Activated naive CD8-positive, alpha-beta T cell (primary cell): ENCODE data around the gene MRGPRF.
A peak's percentile ranks its signal among the peaks of the same experiment; 100 is the strongest.

ENCODE experiments used
- H3K27ac Mint-ChIP-seq: one replicate; pipeline ENCODE4 v1.8.0; 2021; ENCODE audit warnings: mixed read lengths
- H3K27me3 Mint-ChIP-seq: one replicate; pipeline ENCODE4 v1.8.0; 2021; ENCODE audit warnings: mixed read lengths
- H3K36me3 Mint-ChIP-seq: one replicate; pipeline ENCODE4 v1.8.0; 2021; ENCODE audit warnings: mixed read lengths
- H3K4me1 Mint-ChIP-seq: one replicate; pipeline ENCODE4 v1.8.0; 2021; ENCODE audit warnings: low read depth, mixed read lengths
- H3K4me3 Mint-ChIP-seq: one replicate; pipeline ENCODE4 v1.8.0; 2021; ENCODE audit warnings: mild to moderate bottlenecking, mixed read lengths
- H3K9me3 Mint-ChIP-seq: one replicate; pipeline ENCODE4 v1.8.0; 2021; ENCODE audit warnings: low read depth, mixed read lengths

Gene MRGPRF

GRCh38 chr11:69014084-69014851, 1.2 kb upstream of the MRGPRF start:
- Mint-ChIP-seq H3K27me3 (peaks cover 11% of the 10 kb centered on the region), H3K36me3 (no peaks in the 10 kb centered on the region), H3K4me1 (peaks cover 9% of the 10 kb centered on the region), H3K4me3 (no peak overlapping the region), H3K27ac (no peak overlapping the region), H3K9me3 (no peaks in the 10 kb centered on the region)

- H3K9me3 Mint-ChIP-seq, result no peaks in the 10 kb centered on the region
- H3K4me1 Mint-ChIP-seq, result peaks cover 9% of the 10 kb centered on the region
- no peaks in the 10 kb centered on the region for H3K36me3 Mint-ChIP-seq
- no peak overlapping the region for H3K4me3 Mint-ChIP-seq
- peaks cover 11% of the 10 kb centered on the region for H3K27me3 Mint-ChIP-seq
- no peak overlapping the region for H3K27ac Mint-ChIP-seq
Observed at GRCh38 chr11:69012092-69013008, 696 bp downstream of the MRGPRF start.

GRCh38 chr11:69011624-69012091, 1.4 kb downstream of the MRGPRF start:
- no peaks in the 10 kb centered on the region for H3K36me3 Mint-ChIP-seq
- H3K9me3 Mint-ChIP-seq, result no peaks in the 10 kb centered on the region
- H3K4me1 Mint-ChIP-seq, result peaks cover 9% of the 10 kb centered on the region
- peaks cover 11% of the 10 kb centered on the region for H3K27me3 Mint-ChIP-seq
- no peak overlapping the region for H3K27ac Mint-ChIP-seq
- peak overlapping the region; percentile 20 for H3K4me3 Mint-ChIP-seq

- no peak overlapping the region for H3K27ac Mint-ChIP-seq
- H3K4me1 Mint-ChIP-seq, result peaks cover 9% of the 10 kb centered on the region
- H3K4me3 Mint-ChIP-seq, result peak overlapping the region; percentile 20
- no peaks in the 10 kb centered on the region for H3K9me3 Mint-ChIP-seq
- peaks cover 11% of the 10 kb centered on the region for H3K27me3 Mint-ChIP-seq
- no peaks in the 10 kb centered on the region for H3K36me3 Mint-ChIP-seq
Observed at GRCh38 chr11:69010964-69011623, 2.0 kb downstream of the MRGPRF start.

- Mint-ChIP-seq H3K4me1 (peaks cover 9% of the 10 kb centered on the region), H3K36me3 (no peaks in the 10 kb centered on the region), H3K4me3 (no peak overlapping the region), H3K9me3 (no peaks in the 10 kb centered on the region), H3K27ac (no peak overlapping the region), H3K27me3 (peaks cover 11% of the 10 kb centered on the region)
Observed at GRCh38 chr11:69010361-69010891, 2.6 kb downstream of the MRGPRF start.

GRCh38 chr11:69009441-69010211, 3.4 kb downstream of the MRGPRF start:
- H3K27me3 Mint-ChIP-seq, result peaks cover 12% of the 10 kb centered on the region
- H3K9me3 Mint-ChIP-seq, result no peaks in the 10 kb centered on the region
- H3K36me3 Mint-ChIP-seq, result no peaks in the 10 kb centered on the region
- no peak overlapping the region for H3K27ac Mint-ChIP-seq
- no peak overlapping the region for H3K4me3 Mint-ChIP-seq
- peaks cover 9% of the 10 kb centered on the region for H3K4me1 Mint-ChIP-seq

- H3K4me3 Mint-ChIP-seq, result no peak overlapping the region
- H3K9me3 Mint-ChIP-seq, result no peaks in the 10 kb centered on the region
- H3K27me3 Mint-ChIP-seq, result peaks cover 12% of the 10 kb centered on the region
- H3K4me1 Mint-ChIP-seq, result peaks cover 9% of the 10 kb centered on the region
- H3K27ac Mint-ChIP-seq, result no peak overlapping the region
- no peaks in the 10 kb centered on the region for H3K36me3 Mint-ChIP-seq
Observed at GRCh38 chr11:69008737-69009440, 4.2 kb downstream of the MRGPRF start.

- no peaks in the 10 kb centered on the region for H3K36me3 Mint-ChIP-seq
- H3K4me1 Mint-ChIP-seq, result peaks cover 7% of the 10 kb centered on the region
- no peaks in the 10 kb centered on the region for H3K9me3 Mint-ChIP-seq
- H3K4me3 Mint-ChIP-seq, result no peak overlapping the region
- no peak overlapping the region for H3K27ac Mint-ChIP-seq
- peaks cover 10% of the 10 kb centered on the region for H3K27me3 Mint-ChIP-seq
Observed at GRCh38 chr11:69007975-69008381, 5.1 kb downstream of the MRGPRF start.

- Mint-ChIP-seq H3K4me1 (peaks cover 7% of the 10 kb centered on the region), H3K36me3 (no peaks in the 10 kb centered on the region), H3K4me3 (no peak overlapping the region), H3K27ac (no peak overlapping the region), H3K9me3 (no peaks in the 10 kb centered on the region), H3K27me3 (peaks cover 6% of the 10 kb centered on the region)
Observed at GRCh38 chr11:69006816-69007215, 6.2 kb downstream of the MRGPRF start.

GRCh38 chr11:69005631-69006368, 7.2 kb downstream of the MRGPRF start:
- no peak overlapping the region for H3K27ac Mint-ChIP-seq
- H3K4me3 Mint-ChIP-seq, result no peak overlapping the region
- H3K4me1 Mint-ChIP-seq, result peaks cover 2% of the 10 kb centered on the region

GRCh38 chr11:69005183-69005630, 7.8 kb downstream of the MRGPRF start:
- Mint-ChIP-seq H3K4me1 (no peaks in the 10 kb centered on the region), H3K9me3 (no peaks in the 10 kb centered on the region), H3K4me3 (no peak overlapping the region), H3K27me3 (peaks cover 1% of the 10 kb centered on the region), H3K36me3 (no peaks in the 10 kb centered on the region), H3K27ac (no peak overlapping the region)

More at GRCh38 chr11:69005631-69006368, 7.2 kb downstream of the MRGPRF start:
- Mint-ChIP-seq H3K36me3 (no peaks in the 10 kb centered on the region), H3K27me3 (peaks cover 1% of the 10 kb centered on the region), H3K9me3 (no peaks in the 10 kb centered on the region)

- peaks cover 1% of the 10 kb centered on the region for H3K27me3 Mint-ChIP-seq
- no peaks in the 10 kb centered on the region for H3K9me3 Mint-ChIP-seq
Observed at GRCh38 chr11:69004411-69005182, 8.4 kb downstream of the MRGPRF start.

More at GRCh38 chr11:69004411-69005182, 8.4 kb downstream of the MRGPRF start:
- H3K4me3 Mint-ChIP-seq, result no peak overlapping the region
- no peak overlapping the region for H3K27ac Mint-ChIP-seq
- no peaks in the 10 kb centered on the region for H3K36me3 Mint-ChIP-seq
- H3K4me1 Mint-ChIP-seq, result no peaks in the 10 kb centered on the region
